ENCODE measurements around the gene PDK3. TPM values are rescaled to one million over a fixed set of nuclear protein-coding genes. Genes with fewer than 3 reads are reported as not detected.

Gene PDK3
- total RNA-seq, 6 donors from 2014 or later: 9.2 to 29.5 (median 15.0) TPM

DNA sequence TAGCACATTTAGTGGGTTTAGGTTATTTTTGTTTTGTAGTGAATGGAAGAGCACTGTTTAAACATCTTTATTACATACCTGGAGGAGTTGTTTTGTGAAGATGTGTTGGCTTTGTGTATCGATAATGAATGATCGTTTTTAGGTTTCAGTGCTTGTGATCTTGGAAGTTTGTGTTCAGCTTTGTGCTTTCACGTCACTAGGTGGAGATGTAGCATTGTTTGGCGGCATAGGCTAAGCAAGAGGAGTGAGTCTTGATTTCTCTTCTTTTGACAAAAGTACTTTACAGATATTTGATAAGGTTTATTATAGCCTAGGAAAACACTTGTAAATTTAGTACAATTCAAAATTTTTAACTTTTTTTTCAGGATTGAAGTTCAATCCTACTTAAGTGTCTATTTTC, 50.4 kb downstream of the PDK3 start:
- Histone ChIP-seq H3K36me3 (no peaks in the 10 kb centered on the region), H3K4me1 (no peaks in the 10 kb centered on the region), H3K4me3 (no peak overlapping the region), H3K27ac (no peak overlapping the region), H3K9me3 (no peaks in the 10 kb centered on the region), H3K27me3 (no peaks in the 10 kb centered on the region)
- ATAC-seq (ENCODE audit: low FRiP score in 2 of 2) (no peak), DNase-seq (no peak)
- WGBS, 2 donors: 47 to 48% methylated on average over 4 of the region's 4 CpGs
- no peak for TF ChIP-seq POLR2A (IDR thresholded peaks at IDR 0.05)

- Histone ChIP-seq H3K27ac (no peak overlapping the region), H3K27me3 (no peaks in the 10 kb centered on the region), H3K4me1 (no peaks in the 10 kb centered on the region), H3K36me3 (no peaks in the 10 kb centered on the region), H3K9me3 (no peaks in the 10 kb centered on the region), H3K4me3 (no peak overlapping the region)
- TF ChIP-seq EP300 (IDR thresholded peaks at IDR 0.05) (no peak), POLR2AphosphoS5 (IDR thresholded peaks at IDR 0.05) (no peak), CTCF (IDR thresholded peaks at IDR 0.05) (no peak), POLR2A (IDR thresholded peaks at IDR 0.05) (no peak)
- ATAC-seq (ENCODE audit: low FRiP score in 2 of 2): no peak
- no peak for DNase-seq
- WGBS, 2 donors: 78 to 94% methylated on average over 2 of the region's 2 CpGs
Observed at GRCh38 chrX:24520472-24520871, 55.4 kb downstream of the PDK3 start.

- H3K27ac ChIP-seq: no peak overlapping the region
- H3K9me3 ChIP-seq: no peaks in the 10 kb centered on the region
- no peaks in the 10 kb centered on the region for H3K4me1 ChIP-seq
- no peak overlapping the region for H3K4me3 ChIP-seq
- H3K36me3 ChIP-seq: no peaks in the 10 kb centered on the region
- H3K27me3 ChIP-seq: no peaks in the 10 kb centered on the region
- ATAC-seq (ENCODE audit: low FRiP score in 2 of 2) (no peak), DNase-seq (no peak)
- WGBS, 2 donors: 86 to 100% methylated on average over 1 to 2 of the region's 2 CpGs
- TF ChIP-seq EP300 (IDR thresholded peaks at IDR 0.05) (no peak), CTCF (IDR thresholded peaks at IDR 0.05) (no peak), POLR2A (IDR thresholded peaks at IDR 0.05) (no peak)
Observed at GRCh38 chrX:24525455-24525854, 60.4 kb downstream of the PDK3 start.

GRCh38 chrX:24526616-24527015, 61.5 kb downstream of the PDK3 start:
- ATAC-seq (ENCODE audit: low FRiP score in 2 of 2): no peak
- 92 to 93% methylated on average over 2 of the region's 2 CpGs for WGBS, 2 donors

GRCh38 chrX:24528605-24529004, 63.5 kb downstream of the PDK3 start:
- no peak for TF ChIP-seq POLR2A (IDR thresholded peaks at IDR 0.05)
- no peak for TF ChIP-seq POLR2AphosphoS5 (IDR thresholded peaks at IDR 0.05)
- TF ChIP-seq CTCF (IDR thresholded peaks at IDR 0.05): no peak
- no peak for TF ChIP-seq EP300 (IDR thresholded peaks at IDR 0.05)
- no peaks in the 10 kb centered on the region for H3K27me3 ChIP-seq
- H3K4me3 ChIP-seq: no peak overlapping the region
- no peaks in the 10 kb centered on the region for H3K4me1 ChIP-seq
- ATAC-seq (ENCODE audit: low FRiP score in 2 of 2) (no peak), DNase-seq (no peak)
- peaks cover 0 to 3% (median 0%) of the 10 kb centered on the region in 4 donors for H3K36me3 ChIP-seq
- H3K9me3 ChIP-seq: no peaks in the 10 kb centered on the region
- WGBS, 2 donors: 64 to 84% methylated on average over 1 of the region's 1 CpG
- no peak overlapping the region for H3K27ac ChIP-seq

More at GRCh38 chrX:24526616-24527015, 61.5 kb downstream of the PDK3 start:
- H3K9me3 ChIP-seq: no peaks in the 10 kb centered on the region
- H3K4me3 ChIP-seq: no peak overlapping the region
- no peaks in the 10 kb centered on the region for H3K36me3 ChIP-seq
- no peaks in the 10 kb centered on the region for H3K4me1 ChIP-seq
- no peak for DNase-seq
- no peaks in the 10 kb centered on the region for H3K27me3 ChIP-seq
- no peak overlapping the region for H3K27ac ChIP-seq
- TF ChIP-seq EP300 (IDR thresholded peaks at IDR 0.05) (no peak), CTCF (IDR thresholded peaks at IDR 0.05) (no peak), POLR2AphosphoS5 (IDR thresholded peaks at IDR 0.05) (no peak), POLR2A (IDR thresholded peaks at IDR 0.05) (no peak)
